PC-9 (cell line): ENCODE measurements around the gene FBXO48. TPM values are rescaled to one million over a fixed set of nuclear protein-coding genes. Genes with fewer than 3 reads are reported as not detected.

Source experiments
- BruUV-seq: library from RNA; stranded (reverse); fragments of 400-500 nt; replicated peaks from 2 replicates; lab custom pipeline; 2021; lab: Mats Ljungman, UMichigan
- CTCF ChIA-PET: fragments of 300-600 bp; sonication (Branson Sonifier 250); formaldehyde crosslinking; loops from one replicate; lab custom pipeline; 2022; ENCODE audit warnings: antibody characterized with exemption; lab: Charles Lee
- POLR2A ChIA-PET: fragments of 300-600 bp; sonication (Branson Sonifier 250); formaldehyde crosslinking; loops from one replicate; lab custom pipeline; 2022; ENCODE audit warnings: antibody characterized with exemption; ENCODE audit not compliant: unreplicated experiment; lab: Charles Lee
- DNase-seq, 2 experiments: peaks; one replicate each; pipeline versions ENCODE4 v3.0.0 to v3.0.0-alpha.2; 2015 to 2022; ENCODE audit warnings: mixed read lengths in 1 of 2
- H2AFZ ChIP-seq: fragments of 200-600 bp; sonication (generic); 2 replicates; pipeline ENCODE4 v1.8.1; 2017; ENCODE audit warnings: antibody characterized with exemption
- H3F3A ChIP-seq: fragments of 200-600 bp; sonication (generic); 2 replicates; pipeline ENCODE4 v1.8.1; 2017; ENCODE audit warnings: antibody characterized with exemption, mild to moderate bottlenecking, low read depth; ENCODE audit not compliant: insufficient read depth
- H3K27ac ChIP-seq: fragments of 200-600 bp; sonication (generic); 2 replicates; pipeline ENCODE4 v1.6.1; 2016; ENCODE audit warnings: mixed run types
- H3K27me3 ChIP-seq: fragments of 200-600 bp; sonication (generic); 2 replicates; pipeline ENCODE4 v1.6.1; 2016; ENCODE audit warnings: low read depth, mixed run types; ENCODE audit not compliant: insufficient read depth
- H3K36me3 ChIP-seq: fragments of 200-600 bp; sonication (generic); 2 replicates; pipeline ENCODE4 v1.6.1; 2016; ENCODE audit warnings: low read depth, mixed run types
- H3K4me1 ChIP-seq: fragments of 200-600 bp; sonication (generic); replicated peaks from 2 replicates; pipeline ENCODE4 v1.6.1; 2016; ENCODE audit warnings: mixed run types; ENCODE audit not compliant: insufficient read depth
- H3K4me2 ChIP-seq: fragments of 200-600 bp; sonication (generic); 2 replicates; pipeline ENCODE4 v1.6.1; 2017; ENCODE audit warnings: mixed run types
- H3K4me3 ChIP-seq: fragments of 200-600 bp; sonication (generic); 2 replicates; pipeline ENCODE4 v1.6.1; 2016; ENCODE audit warnings: mixed run types
- H3K79me2 ChIP-seq: fragments of 200-600 bp; sonication (generic); 2 replicates; pipeline ENCODE4 v1.6.1; 2017; ENCODE audit warnings: low read depth, mixed run types
- H3K9me2 ChIP-seq: fragments of 200-600 bp; sonication (generic); 2 replicates; pipeline ENCODE4 v1.8.1; 2017; ENCODE audit warnings: mild to moderate bottlenecking; ENCODE audit not compliant: insufficient read depth
- H3K9me3 ChIP-seq: fragments of 200-600 bp; sonication (generic); 2 replicates; pipeline ENCODE4 v1.8.1; 2016; ENCODE audit warnings: low read depth; ENCODE audit not compliant: insufficient read depth
- H4K20me1 ChIP-seq: fragments of 200-600 bp; sonication (generic); 2 replicates; pipeline ENCODE4 v1.8.1; 2017; ENCODE audit not compliant: insufficient read depth
- CTCF ChIP-seq: fragments of 200-600 bp; sonication (generic); conservative IDR thresholded peaks from 2 replicates; pipeline ENCODE4 v1.6.1; 2017; ENCODE audit warnings: mixed run types, antibody characterized with exemption, mild to moderate bottlenecking, moderate library complexity
- EZH2 ChIP-seq: fragments of 200-600 bp; sonication (generic); IDR thresholded peaks from 2 replicates; pipeline ENCODE4 v1.8.0; 2017; ENCODE audit warnings: antibody characterized with exemption, low read depth
- intact Hi-C: fragments of 100-400 bp; cut with micrococcal nuclease; formaldehyde crosslinking; loops from one replicate; pipeline ENCODE4 v1.10.0; 2022; ENCODE audit not compliant: unreplicated experiment
- total RNA-seq: library from RNA; stranded (reverse); gene quantifications from 2 replicates; pipeline ENCODE4 v1.2.3, GENCODE V29; 2021

The FBXO48 gene
- total RNA-seq, 1 experiment from 2014 or later: 1.6 TPM

GRCh38 chr2:68420254-68420910 lies 46.7 kb downstream of the FBXO48 start:
- ChIA-PET CTCF (no interaction called here), POLR2A (no interaction called here)
- no peaks in the 10 kb centered on the region for H3K79me2 ChIP-seq
- intact Hi-C loops: no loop called here
- peaks cover 15% of the 10 kb centered on the region for H3K27me3 ChIP-seq
- no peak overlapping the region for H3K4me3 ChIP-seq
- no peaks in the 10 kb centered on the region for H3F3A ChIP-seq
- no peaks in the 10 kb centered on the region for H3K9me3 ChIP-seq
- BruUV-seq: no TSS peak
- H3K9me2 ChIP-seq: no peaks in the 10 kb centered on the region
- H2AFZ ChIP-seq: no peak overlapping the region
- no peak for TF ChIP-seq CTCF
- TF ChIP-seq EZH2: no peak
- DNase-seq: no peak
- no peaks in the 10 kb centered on the region for H4K20me1 ChIP-seq
- no peaks in the 10 kb centered on the region for H3K36me3 ChIP-seq
- no peaks in the 10 kb centered on the region for H3K4me1 ChIP-seq
- no peak overlapping the region for H3K27ac ChIP-seq
- H3K4me2 ChIP-seq: no peak overlapping the region

- no peaks in the 10 kb centered on the region for H3K9me3 ChIP-seq
- no peaks in the 10 kb centered on the region for H4K20me1 ChIP-seq
- no peaks in the 10 kb centered on the region for H3K4me1 ChIP-seq
- H3K4me2 ChIP-seq: no peak overlapping the region
- no peaks in the 10 kb centered on the region for H3K36me3 ChIP-seq
- CTCF ChIA-PET: no interaction called here
- no peak overlapping the region for H2AFZ ChIP-seq
- H3K9me2 ChIP-seq: no peaks in the 10 kb centered on the region
- DNase-seq: no peak
- H3K79me2 ChIP-seq: no peaks in the 10 kb centered on the region
- peaks cover 16% of the 10 kb centered on the region for H3K27me3 ChIP-seq
- TF ChIP-seq EZH2: no peak
- TF ChIP-seq CTCF: no peak
- H3F3A ChIP-seq: no peaks in the 10 kb centered on the region
- H3K27ac ChIP-seq: no peak overlapping the region
- BruUV-seq: no TSS peak
- H3K4me3 ChIP-seq: no peak overlapping the region
- intact Hi-C loops: no loop called here
- POLR2A ChIA-PET: no interaction called here
Measured at GRCh38 chr2:68418855-68419254, 48.2 kb downstream of the FBXO48 start.

- ChIA-PET POLR2A (no interaction called here), CTCF (no interaction called here)
- Histone ChIP-seq H4K20me1 (peaks cover 3% of the 10 kb centered on the region; the same call in 1 of the 2 replicates), H3K4me2 (no peak overlapping the region), H2AFZ (no peak overlapping the region), H3K27ac (no peak overlapping the region), H3K36me3 (no peaks in the 10 kb centered on the region), H3K9me3 (no peaks in the 10 kb centered on the region), H3K27me3 (peaks cover 16% of the 10 kb centered on the region), H3F3A (no peaks in the 10 kb centered on the region), H3K9me2 (no peaks in the 10 kb centered on the region), H3K4me1 (no peaks in the 10 kb centered on the region), H3K79me2 (no peaks in the 10 kb centered on the region), H3K4me3 (no peak overlapping the region)
- intact Hi-C loops: no loop called here
- DNase-seq: no peak
- BruUV-seq: no TSS peak
- TF ChIP-seq CTCF (no peak), EZH2 (no peak)
Measured at GRCh38 chr2:68418419-68418818, 48.7 kb downstream of the FBXO48 start.
